ENCODE measurements around the gene PXDC1. TPM values are rescaled to one million over a fixed set of nuclear protein-coding genes. Genes with fewer than 3 reads are reported as not detected.

Gene PXDC1, protein sequence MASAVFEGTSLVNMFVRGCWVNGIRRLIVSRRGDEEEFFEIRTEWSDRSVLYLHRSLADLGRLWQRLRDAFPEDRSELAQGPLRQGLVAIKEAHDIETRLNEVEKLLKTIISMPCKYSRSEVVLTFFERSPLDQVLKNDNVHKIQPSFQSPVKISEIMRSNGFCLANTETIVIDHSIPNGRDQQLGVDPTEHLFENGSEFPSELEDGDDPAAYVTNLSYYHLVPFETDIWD
- 7.2 TPM for total RNA-seq

DNA sequence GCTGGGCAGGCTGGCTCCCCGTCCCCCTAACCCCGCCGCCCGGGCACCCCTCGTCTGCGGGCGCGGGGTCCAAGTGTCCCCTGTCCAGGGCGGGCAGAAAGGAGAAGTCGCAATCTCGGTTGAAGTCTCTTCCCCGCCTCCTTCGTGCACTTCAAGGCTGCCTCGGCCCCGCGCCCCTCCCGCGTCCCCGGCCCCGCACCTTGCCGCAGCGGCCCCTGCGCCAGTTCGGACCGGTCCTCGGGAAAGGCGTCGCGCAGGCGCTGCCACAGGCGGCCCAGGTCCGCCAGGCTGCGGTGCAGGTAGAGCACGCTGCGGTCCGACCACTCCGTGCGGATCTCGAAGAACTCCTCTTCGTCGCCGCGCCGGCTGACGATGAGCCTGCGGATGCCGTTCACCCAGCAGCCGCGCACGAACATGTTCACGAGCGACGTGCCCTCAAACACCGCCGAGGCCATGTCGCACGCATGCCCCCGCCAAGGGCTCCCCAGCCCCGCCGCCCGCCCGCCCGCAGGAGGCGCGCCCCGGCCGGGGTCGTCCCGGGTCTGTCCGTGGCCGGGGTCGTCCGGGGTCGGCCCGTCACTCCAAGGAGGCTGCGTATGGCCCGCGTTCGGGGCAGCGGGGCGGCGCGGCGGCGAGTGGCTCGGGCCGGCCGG is at the start of gene PXDC1:
Gene PXDC1, minus strand, starts transcription at position 637 of the 653 bp plus-strand sequence. Its CDS starts 182 bp downstream, at position 455.
- peak; percentile 9 for ATAC-seq

DNA sequence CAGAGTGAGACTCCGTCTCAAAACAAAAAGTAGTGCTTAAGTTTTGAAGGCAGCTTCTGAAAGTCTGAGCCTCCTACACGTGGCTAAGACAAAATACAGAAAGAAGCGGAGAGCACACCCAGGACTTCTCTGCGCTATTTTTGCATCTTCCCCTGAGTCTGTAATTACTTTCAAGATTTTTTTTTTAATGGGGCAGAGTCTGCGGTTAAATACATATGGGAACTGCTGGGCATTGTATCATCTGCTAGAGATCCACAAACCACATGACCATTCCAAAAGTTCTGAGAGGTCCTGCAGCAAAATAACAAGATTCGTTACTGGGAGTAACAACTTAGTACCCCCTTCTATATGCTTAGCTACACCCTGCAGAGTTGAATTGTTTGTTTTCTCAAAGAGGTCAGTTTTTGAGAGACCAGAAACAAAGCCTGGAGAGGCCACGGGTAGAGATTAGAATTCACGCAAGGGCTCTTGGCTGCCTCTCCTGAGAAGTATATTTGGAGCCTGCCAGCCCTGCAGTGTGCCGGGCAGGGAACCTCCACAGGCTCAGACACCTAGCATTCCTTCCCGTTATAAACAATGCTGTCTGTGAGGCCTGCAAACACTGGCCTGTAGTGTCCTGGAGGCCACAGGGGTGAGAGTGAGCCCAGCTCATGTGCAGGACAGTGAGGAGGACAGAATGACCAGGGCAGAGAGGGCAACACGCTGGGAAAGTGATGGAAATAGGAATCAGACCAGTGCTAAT is 49.5 kb upstream of the PXDC1 start:
- no peak for ATAC-seq

- ATAC-seq: no peak
These were observed 48.2 kb upstream of the PXDC1 start for GRCh38 chr6:3799719-3800118.

- ATAC-seq: no peak
These were observed 46.8 kb upstream of the PXDC1 start for GRCh38 chr6:3798055-3798919.

DNA sequence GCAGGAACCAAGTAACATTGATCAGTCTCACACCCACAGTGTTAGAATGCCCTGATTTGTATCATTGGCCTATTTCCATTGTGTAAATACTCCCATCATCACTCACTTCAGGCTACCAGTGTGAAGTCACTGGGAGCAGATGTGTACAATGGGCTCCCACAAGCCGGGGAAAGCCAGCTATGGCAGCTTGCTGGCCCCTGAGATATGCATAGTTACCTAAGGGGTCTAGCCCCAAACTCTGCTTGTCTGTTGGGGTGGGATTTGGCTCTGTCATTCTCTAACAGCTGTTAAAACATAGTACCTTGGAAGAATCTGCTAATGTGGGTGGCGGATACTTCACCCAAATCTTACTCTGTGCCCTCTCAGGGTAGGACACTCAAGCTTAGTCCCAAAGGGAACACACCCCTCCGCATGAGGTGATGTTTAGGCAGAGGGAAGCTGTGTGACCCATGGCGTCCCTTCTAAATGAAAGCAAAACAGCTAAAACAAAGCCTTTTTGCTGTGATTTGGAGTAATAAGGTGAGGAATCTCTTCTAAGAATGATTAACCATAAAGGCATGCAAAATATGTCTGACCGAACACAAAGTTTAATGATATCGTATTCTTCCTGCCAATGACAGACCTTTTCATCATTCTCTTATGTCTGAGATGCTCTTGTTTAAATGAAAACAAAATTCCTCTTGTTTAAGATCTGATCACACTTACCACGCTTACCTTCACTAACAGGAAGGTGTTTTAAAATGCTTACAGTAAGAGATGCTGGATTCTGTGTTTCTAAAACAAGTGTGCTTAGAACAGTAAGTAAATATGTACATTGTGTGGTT is 45.9 kb upstream of the PXDC1 start:
- no peak for ATAC-seq

- no peak for ATAC-seq
These were observed 45.2 kb upstream of the PXDC1 start for GRCh38 chr6:3796719-3797041.

DNA sequence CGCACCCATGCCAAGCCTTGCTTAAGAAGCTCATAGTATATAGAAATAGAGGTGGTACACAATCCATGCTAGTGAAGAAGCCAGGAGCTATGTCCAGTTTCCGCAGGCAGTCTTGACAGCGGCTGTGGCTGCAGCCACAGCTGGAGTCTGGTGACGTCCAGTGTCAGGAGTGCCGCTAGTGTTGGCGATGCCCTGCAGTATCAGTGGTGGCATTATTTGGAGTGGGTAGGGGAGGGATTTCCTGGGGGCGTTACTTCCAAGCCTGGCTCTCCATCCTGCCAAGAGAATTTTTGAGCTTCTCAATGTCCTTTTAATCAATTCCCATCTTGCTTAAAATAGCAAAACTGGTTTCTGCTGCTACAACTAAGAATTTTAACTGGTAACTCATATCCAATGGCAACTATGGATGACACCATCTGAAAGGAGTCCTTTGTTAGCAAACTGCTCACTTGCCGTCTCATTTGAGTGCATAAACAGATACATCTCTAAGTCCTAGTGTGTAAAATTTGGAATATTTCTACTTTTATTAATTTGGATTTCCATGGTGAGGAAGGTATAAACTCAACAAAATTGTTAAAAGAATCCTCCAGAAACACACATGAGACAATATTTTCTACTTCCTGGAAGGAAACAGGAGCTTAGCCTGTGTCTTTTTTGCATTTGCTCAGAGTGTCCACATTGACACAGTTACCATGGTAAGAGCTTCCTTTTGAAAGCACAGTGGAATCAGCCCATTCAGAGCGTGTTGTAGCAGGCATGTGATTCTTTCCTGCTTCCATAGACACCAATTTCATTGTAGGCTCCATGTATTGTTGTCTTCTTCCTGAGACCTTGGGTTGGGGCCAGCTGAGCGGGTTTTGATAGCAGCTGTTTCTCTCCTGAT is 44.6 kb upstream of the PXDC1 start:
- peak; percentile 75 for ATAC-seq

DNA sequence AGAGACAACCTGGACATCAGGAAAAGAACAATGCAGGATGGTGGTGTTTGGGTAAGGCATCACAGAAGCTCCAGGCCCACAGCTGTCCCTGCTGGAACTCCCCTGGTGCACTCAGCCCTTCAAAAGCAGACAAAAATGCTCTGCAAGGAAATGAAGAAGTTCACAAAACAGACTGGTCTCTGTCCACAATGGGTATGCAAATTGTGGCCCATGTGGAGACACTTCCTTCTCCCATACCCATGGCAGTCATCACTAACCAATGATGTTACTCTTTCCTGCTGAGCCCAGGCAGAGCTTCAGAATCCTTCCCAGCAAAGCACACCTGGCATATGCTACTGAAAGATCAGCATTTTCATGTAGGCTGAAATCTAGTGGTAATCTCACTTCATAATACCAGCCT is 42.6 kb upstream of the PXDC1 start:
- peak; percentile 41 for ATAC-seq

DNA sequence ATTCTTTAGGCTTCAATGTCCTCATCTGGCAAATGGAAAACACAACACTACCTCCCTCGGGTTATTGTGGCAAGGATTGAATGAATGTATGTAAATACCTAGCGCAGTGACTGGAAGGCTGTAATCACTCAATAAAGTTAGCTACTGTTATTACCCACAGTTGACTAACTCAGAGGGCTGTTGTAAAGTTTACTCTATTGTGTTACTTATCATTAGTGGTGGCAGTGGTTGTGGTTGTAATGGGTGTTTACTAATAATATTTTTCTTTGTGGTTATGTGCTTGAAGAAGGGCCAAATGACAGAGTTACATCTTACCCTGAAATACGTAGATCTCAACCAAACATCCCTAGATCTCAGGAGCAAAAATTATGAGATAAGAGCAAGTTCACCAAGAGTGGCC is 42.0 kb upstream of the PXDC1 start:
- no peak for ATAC-seq

DNA sequence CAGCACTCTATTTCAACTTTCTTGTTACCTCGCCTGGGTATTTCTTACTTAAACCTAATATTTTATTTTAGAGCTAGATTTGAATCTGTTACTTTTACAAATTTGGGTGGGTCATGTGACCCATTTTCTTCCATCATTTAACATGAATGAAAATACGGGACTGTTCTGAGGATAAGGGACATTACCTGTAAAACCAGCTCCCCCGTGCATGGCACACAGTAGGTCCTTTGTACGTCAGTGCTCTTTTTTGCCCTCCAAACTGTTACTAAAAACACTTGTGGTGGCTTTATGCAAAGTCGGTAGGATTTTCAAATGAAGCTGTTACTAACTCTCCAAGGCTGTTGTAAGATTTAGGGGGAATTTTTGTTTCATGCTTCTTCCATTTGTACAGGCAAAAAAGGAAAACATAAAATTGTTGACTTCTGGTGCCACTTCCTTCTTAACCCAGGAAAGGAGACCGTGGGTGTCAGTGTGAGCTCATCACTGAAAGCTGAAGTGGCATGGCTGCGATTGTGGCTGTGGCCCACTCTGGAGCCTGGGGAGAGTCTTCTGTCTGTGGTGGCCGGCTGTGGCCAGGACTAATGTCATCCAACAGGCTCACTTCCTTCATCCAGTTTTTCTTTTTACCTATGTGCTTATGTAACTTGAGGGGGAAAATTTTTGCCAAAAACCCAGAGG is 40.2 kb upstream of the PXDC1 start:
- no peak for ATAC-seq

- ATAC-seq: no peak
These were observed 38.5 kb upstream of the PXDC1 start for GRCh38 chr6:3789896-3790558.

DNA sequence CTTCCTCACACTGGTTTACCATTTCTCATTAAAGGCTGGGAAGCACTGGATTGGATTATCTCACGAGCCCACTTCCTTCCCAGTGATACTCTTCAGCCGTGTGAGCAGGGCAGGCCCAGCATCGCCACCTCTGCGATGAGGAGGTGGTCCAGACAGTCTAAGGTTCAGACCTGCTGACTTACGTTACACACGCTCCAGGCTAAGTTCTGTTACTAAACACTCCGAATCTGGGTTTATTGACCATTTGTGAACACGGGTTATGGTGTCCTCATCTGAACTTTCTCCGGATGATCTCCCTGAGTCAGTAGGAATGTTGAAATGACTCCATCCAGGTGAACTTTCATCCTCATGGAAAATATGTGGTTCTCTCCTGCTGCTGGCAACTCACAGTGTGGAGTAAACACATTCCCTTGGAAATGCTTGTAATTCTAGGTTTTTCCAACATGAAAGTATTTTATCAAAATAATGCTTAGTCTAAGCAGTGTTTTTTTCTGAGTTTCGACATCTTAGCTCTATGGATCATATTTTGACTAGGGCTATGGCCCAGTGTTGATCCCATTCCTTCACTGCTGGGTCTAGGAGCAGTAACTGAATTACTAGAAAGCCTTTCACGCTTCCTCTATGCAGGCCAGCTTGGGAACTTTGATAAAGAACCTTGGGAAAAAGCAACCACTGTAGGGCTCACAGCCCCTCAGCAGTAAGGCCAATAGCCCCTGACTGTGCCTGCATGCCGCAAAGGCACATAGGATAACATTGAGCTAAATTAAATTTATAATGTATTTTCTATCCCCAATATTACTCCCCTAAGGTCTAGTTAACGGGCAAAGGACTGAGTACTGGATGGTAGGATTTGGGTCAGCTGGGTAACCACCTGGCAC is 37.7 kb upstream of the PXDC1 start:
- no peak for ATAC-seq

GRCh38 chr6:3788408-3789017 is 37.0 kb upstream of the PXDC1 start:
- peak; percentile 42 for ATAC-seq

DNA sequence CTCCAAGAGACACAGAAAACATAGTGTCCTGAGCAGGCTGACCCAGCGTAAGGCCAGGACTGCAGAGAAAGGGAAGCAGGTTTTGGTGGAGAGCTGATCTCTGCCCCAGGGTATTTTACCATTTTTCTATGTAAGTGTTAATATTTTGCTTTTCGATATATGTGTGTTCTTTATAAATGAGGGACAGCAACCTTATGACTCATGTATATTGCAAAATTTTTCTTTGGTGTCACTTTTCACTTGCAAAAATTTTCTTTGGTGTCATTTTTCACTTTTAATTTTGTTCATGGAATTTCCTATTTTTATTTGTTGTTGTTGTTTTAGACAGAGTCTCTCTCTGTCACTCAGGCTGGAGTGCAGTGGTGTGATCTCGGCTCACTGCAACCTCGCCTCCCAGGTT is 34.6 kb upstream of the PXDC1 start:
- no peak for ATAC-seq

- ATAC-seq: no peak
These were observed 34.2 kb upstream of the PXDC1 start for GRCh38 chr6:3785745-3786098.

DNA sequence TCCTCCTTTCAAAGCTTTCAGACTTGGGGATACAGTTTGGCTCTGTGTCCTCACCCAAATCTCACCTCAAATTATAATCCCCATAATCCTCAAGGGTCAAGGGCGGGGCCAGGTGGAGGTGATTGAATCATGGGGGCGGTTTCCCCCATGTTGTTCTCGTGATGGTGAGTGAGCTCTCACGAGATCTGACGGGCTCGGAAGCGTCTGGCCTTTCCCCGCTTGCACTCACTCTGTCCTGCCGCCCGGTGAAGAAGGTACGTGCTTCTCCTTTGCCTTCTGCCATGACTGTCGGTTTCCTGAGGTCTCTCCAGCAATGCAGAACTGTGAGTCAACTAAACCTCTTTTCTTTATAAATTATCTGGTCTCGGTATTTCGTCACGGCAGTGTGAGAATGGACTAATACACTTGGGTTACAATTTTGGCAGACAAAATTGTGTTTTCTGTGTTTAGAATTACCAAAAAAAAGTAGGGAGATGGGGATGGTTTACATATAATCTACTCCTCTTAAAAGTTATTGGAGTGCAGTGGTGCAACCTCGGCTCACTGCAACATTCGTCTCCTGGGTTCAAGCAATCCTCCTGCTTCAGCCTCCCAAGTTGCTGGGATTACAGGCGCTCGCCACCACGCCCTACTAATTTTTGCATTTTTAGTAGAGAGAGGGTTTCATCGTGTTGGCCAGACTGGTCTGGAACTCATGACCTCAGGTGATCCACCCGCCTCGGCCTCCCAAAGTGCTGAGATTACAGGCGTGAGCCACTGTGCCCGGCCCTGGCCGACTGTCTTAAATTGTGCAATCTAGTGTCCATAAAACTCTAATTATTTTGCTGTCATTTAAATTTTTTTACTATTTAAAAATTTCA is 33.6 kb upstream of the PXDC1 start:
- no peak for ATAC-seq

- ATAC-seq: no peak
These were observed 32.9 kb upstream of the PXDC1 start for GRCh38 chr6:3784423-3784822.

Measured in esophagus mucosa (tissue), 1 donor.